SK-N-SH (cell line): ENCODE measurements around the gene SLC2A13. TPM values are rescaled to one million over a fixed set of nuclear protein-coding genes. Genes with fewer than 3 reads are reported as not detected.

Source experiments
- CTCF ChIA-PET: fragments of 300-600, 350-600 bp; formaldehyde crosslinking; extraction: SDS; loops from one replicate; lab custom pipeline; 2021; lab: Yijun Ruan, JAX
- POLR2A ChIA-PET: fragments of 350-600 bp; sonication (Branson Sonifier 250); formaldehyde crosslinking; extraction: SDS; loops from one replicate; lab custom pipeline; 2020; ENCODE audit warnings: antibody characterized with exemption, inconsistent platforms; lab: Yijun Ruan, JAX
- DNase-seq: peaks from one replicate; pipeline ENCODE4 v3.0.0; 2012
- H2AFZ ChIP-seq: fragments of 200-600 bp; sonication (generic); 2 replicates; pipeline ENCODE4 v1.8.1; 2016; ENCODE audit warnings: antibody characterized with exemption, mild to moderate bottlenecking, low read depth
- H3F3A ChIP-seq: fragments of 200-600 bp; sonication (generic); replicated peaks from 2 replicates; pipeline ENCODE3; 2016; ENCODE audit warnings: antibody characterized with exemption, mild to moderate bottlenecking; ENCODE audit not compliant: insufficient read depth
- H3K27ac ChIP-seq, 2 experiments: fragments of 200-500 bp in 1 of 2; fragments of 200-600 bp in 1 of 2; sonication (Bioruptor generic) in 1 of 2; sonication (generic), shearing (Covaris generic) in 1 of 2; 2 replicates each; pipeline versions ENCODE4 v1.5.1 to v1.6.1; 2014 to 2016; ENCODE audit warnings: low read depth in 2 of 2, inconsistent platforms in 1 of 2, low read length in 1 of 2, mild to moderate bottlenecking in 1 of 2, mixed read lengths in 1 of 2
- H3K27me3 ChIP-seq: fragments of 200-600 bp; sonication (generic), shearing (Covaris generic); 2 replicates; pipeline ENCODE4 v1.6.1; 2016; ENCODE audit warnings: mixed run types; ENCODE audit not compliant: insufficient read depth
- H3K36me3 ChIP-seq, 2 experiments: fragments of 200-500 bp in 1 of 2; fragments of 200-600 bp in 1 of 2; sonication (Bioruptor generic) in 1 of 2; sonication (generic) in 1 of 2; replicated peaks in 1 of 2; 2 replicates each; pipeline versions ENCODE3 to v1.5.1; 2014 to 2016; ENCODE audit warnings: low read length in 1 of 2, mild to moderate bottlenecking in 1 of 2; ENCODE audit not compliant: insufficient read depth in 2 of 2, control insufficient read depth in 1 of 2
- H3K4me1 ChIP-seq, 2 experiments: fragments of 200-500 bp in 1 of 2; fragments of 200-600 bp in 1 of 2; sonication (Bioruptor generic) in 1 of 2; sonication (generic), shearing (Covaris generic) in 1 of 2; 2 replicates each; pipeline versions ENCODE4 v1.5.1 to v1.6.1; 2014 to 2016; ENCODE audit warnings: low read depth in 1 of 2, low read length in 1 of 2, mixed run types in 1 of 2; ENCODE audit not compliant: insufficient read depth in 2 of 2, control insufficient read depth in 1 of 2
- H3K4me2 ChIP-seq: fragments of 200-600 bp; sonication (generic), shearing (Covaris generic); 2 replicates; pipeline ENCODE4 v1.6.1; 2017; ENCODE audit warnings: mixed run types
- H3K4me3 ChIP-seq, 2 experiments: fragments of 200-500 bp in 1 of 2; fragments of 200-600 bp in 1 of 2; sonication (Bioruptor generic) in 1 of 2; sonication (generic), shearing (Covaris generic) in 1 of 2; 2 replicates each; pipeline versions ENCODE4 v1.5.1 to v1.8.1; 2014 to 2016; ENCODE audit warnings: low read depth in 2 of 2, inconsistent platforms in 1 of 2, low read length in 1 of 2, mild to moderate bottlenecking in 1 of 2, mixed read lengths in 1 of 2, moderate library complexity in 1 of 2
- H3K79me2 ChIP-seq: fragments of 200-600 bp; sonication (generic); 2 replicates; pipeline ENCODE4 v1.8.1; 2017; ENCODE audit warnings: mild to moderate bottlenecking; ENCODE audit not compliant: insufficient read depth
- H3K9ac ChIP-seq: fragments of 200-600 bp; sonication (generic); 2 replicates; pipeline ENCODE4 v1.6.1; 2017; ENCODE audit warnings: mixed run types
- H3K9me2 ChIP-seq: fragments of 200-600 bp; sonication (generic); 2 replicates; pipeline ENCODE4 v1.6.1; 2017; ENCODE audit warnings: mixed run types
- H3K9me3 ChIP-seq: fragments of 200-600 bp; sonication (generic); 2 replicates; pipeline ENCODE4 v1.6.1; 2017; ENCODE audit warnings: mixed run types, mild to moderate bottlenecking, moderate library complexity
- H4K20me1 ChIP-seq: fragments of 200-600 bp; sonication (generic); 2 replicates; pipeline ENCODE4 v1.6.1; 2017; ENCODE audit warnings: mild to moderate bottlenecking, mixed run types; ENCODE audit not compliant: insufficient read depth
- EZH2phosphoT487 ChIP-seq: fragments of 200-600 bp; sonication (generic); IDR thresholded peaks from 2 replicates; pipeline ENCODE4 v1.6.1; 2017; ENCODE audit warnings: low read depth, mixed run types, mild to moderate bottlenecking, antibody characterized with exemption, moderate library complexity, borderline replicate concordance
- FOSL2 ChIP-seq: IDR thresholded peaks from 2 replicates; pipeline ENCODE4 v1.4.0; 2012; ENCODE audit warnings: low read depth, mild to moderate bottlenecking, moderate library complexity, borderline replicate concordance
- FOXM1 ChIP-seq: IDR thresholded peaks from 2 replicates; pipeline ENCODE4 v1.4.0; 2012; ENCODE audit warnings: low read depth, mild to moderate bottlenecking
- JUND ChIP-seq: IDR thresholded peaks from 2 replicates; pipeline ENCODE4 v1.4.0; 2012
- RAD21 ChIP-seq: IDR thresholded peaks from 2 replicates; pipeline ENCODE4 v1.6.1; 2012; ENCODE audit warnings: mild to moderate bottlenecking, low read length
- RFX5 ChIP-seq: IDR thresholded peaks from 2 replicates; pipeline ENCODE4 v1.6.1; 2012; ENCODE audit warnings: mild to moderate bottlenecking, improper control_type of control experiment, low read length
- SMC3 ChIP-seq: IDR thresholded peaks from 2 replicates; pipeline ENCODE4 v1.6.1; 2012; ENCODE audit warnings: low read depth, low read length, improper control_type of control experiment
- TEAD4 ChIP-seq: IDR thresholded peaks from 2 replicates; pipeline ENCODE4 v1.4.0; 2012; ENCODE audit warnings: mild to moderate bottlenecking, borderline replicate concordance; ENCODE audit not compliant: insufficient read depth
- WGBS: methylation state at CpG from one replicate; pipeline ENCODE4 v1.1.6; 2017; ENCODE audit warnings: low lambda C conversion rate; 5-methylcytosine and 5-hydroxymethylcytosine counted together
- polyA plus RNA-seq, 3 experiments: library from polyadenylated mRNA; depleted of rRNA; stranded (reverse); fragments of >200 nt; gene quantifications; 2 replicates each; pipeline ENCODE4 v1.2.3, GENCODE V29; 2012
- TF ChIP-seq, protein P1 (sequence below): IDR thresholded peaks from 2 replicates; pipeline ENCODE4 v1.6.1; 2012; ENCODE audit warnings: mild to moderate bottlenecking, low read depth, low read length, moderate library complexity
- TF ChIP-seq, protein P2 (sequence below): IDR thresholded peaks from 2 replicates; pipeline ENCODE4 v1.4.0; 2012; ENCODE audit warnings: low read depth
- TF ChIP-seq, protein P3 (sequence below): fragments of 150-350 bp; IDR thresholded peaks from 2 replicates; pipeline ENCODE4 v1.6.1; 2016; ENCODE audit warnings: mild to moderate bottlenecking, low read depth, low read length
- TF ChIP-seq, protein P4 (sequence below): fragments of 200-600 bp; sonication (generic); IDR thresholded peaks from 2 replicates; pipeline ENCODE4 v1.6.1; 2017; ENCODE audit warnings: antibody characterized with exemption, mild to moderate bottlenecking, moderate library complexity

SLC2A13 gene
- polyA plus RNA-seq, 1 of the 3 experiments (the other 2 are of a cell fraction), result 0.21 TPM

DNA sequence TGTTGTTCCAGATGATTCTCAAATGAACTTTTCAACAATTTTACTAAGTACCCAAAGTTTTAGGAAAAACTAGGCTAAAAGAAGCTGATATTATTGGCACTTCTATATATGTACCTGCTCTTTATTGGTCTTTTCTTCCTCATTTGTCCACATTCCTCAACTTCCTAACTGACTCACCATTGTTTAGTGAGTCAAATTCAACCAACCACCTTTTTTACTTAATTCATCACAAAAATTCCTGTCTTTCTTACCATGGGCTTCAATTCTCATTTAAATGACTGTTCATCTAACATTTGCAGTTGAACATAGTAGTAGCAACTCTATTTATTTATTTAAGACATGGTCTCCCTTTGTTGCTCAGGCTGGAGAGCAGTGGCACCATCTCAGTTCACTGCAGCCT is 47.6 kb upstream of the SLC2A13 start:
- Histone ChIP-seq H3K4me3 (no peak overlapping the region), H3K9ac (no peak overlapping the region), H3K4me2 (no peak overlapping the region), H3K79me2 (no peaks in the 10 kb centered on the region), H3K27ac (no peak overlapping the region), H3K9me3 (no peaks in the 10 kb centered on the region), H3K36me3 (no peaks in the 10 kb centered on the region), H3K4me1 (no peaks in the 10 kb centered on the region), H3F3A (no peaks in the 10 kb centered on the region), H3K9me2 (no peaks in the 10 kb centered on the region), H4K20me1 (no peaks in the 10 kb centered on the region), H3K27me3 (no peaks in the 10 kb centered on the region), H2AFZ (no peak overlapping the region)
- ChIA-PET POLR2A (no interaction called here), CTCF (interaction anchor here (0.6 to 4.0 kb wide), 19 partner anchors 8 to 514 kb away, joined by 3 to 46 read pairs (median 3); partner anchors contain the start of gene LRRK2)
- DNase-seq, result no peak
- TF ChIP-seq, protein P1, sequence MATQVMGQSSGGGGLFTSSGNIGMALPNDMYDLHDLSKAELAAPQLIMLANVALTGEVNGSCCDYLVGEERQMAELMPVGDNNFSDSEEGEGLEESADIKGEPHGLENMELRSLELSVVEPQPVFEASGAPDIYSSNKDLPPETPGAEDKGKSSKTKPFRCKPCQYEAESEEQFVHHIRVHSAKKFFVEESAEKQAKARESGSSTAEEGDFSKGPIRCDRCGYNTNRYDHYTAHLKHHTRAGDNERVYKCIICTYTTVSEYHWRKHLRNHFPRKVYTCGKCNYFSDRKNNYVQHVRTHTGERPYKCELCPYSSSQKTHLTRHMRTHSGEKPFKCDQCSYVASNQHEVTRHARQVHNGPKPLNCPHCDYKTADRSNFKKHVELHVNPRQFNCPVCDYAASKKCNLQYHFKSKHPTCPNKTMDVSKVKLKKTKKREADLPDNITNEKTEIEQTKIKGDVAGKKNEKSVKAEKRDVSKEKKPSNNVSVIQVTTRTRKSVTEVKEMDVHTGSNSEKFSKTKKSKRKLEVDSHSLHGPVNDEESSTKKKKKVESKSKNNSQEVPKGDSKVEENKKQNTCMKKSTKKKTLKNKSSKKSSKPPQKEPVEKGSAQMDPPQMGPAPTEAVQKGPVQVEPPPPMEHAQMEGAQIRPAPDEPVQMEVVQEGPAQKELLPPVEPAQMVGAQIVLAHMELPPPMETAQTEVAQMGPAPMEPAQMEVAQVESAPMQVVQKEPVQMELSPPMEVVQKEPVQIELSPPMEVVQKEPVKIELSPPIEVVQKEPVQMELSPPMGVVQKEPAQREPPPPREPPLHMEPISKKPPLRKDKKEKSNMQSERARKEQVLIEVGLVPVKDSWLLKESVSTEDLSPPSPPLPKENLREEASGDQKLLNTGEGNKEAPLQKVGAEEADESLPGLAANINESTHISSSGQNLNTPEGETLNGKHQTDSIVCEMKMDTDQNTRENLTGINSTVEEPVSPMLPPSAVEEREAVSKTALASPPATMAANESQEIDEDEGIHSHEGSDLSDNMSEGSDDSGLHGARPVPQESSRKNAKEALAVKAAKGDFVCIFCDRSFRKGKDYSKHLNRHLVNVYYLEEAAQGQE, result no peak
- TF ChIP-seq FOXM1 (no peak), TEAD4 (no peak), RFX5 (no peak), EZH2phosphoT487 (no peak), FOSL2 (no peak), RAD21 (no peak)
- TF ChIP-seq, protein P2, sequence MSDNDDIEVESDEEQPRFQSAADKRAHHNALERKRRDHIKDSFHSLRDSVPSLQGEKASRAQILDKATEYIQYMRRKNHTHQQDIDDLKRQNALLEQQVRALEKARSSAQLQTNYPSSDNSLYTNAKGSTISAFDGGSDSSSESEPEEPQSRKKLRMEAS, result no peak
- TF ChIP-seq, protein P3, sequence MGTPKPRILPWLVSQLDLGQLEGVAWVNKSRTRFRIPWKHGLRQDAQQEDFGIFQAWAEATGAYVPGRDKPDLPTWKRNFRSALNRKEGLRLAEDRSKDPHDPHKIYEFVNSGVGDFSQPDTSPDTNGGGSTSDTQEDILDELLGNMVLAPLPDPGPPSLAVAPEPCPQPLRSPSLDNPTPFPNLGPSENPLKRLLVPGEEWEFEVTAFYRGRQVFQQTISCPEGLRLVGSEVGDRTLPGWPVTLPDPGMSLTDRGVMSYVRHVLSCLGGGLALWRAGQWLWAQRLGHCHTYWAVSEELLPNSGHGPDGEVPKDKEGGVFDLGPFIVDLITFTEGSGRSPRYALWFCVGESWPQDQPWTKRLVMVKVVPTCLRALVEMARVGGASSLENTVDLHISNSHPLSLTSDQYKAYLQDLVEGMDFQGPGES, result no peak

DNA sequence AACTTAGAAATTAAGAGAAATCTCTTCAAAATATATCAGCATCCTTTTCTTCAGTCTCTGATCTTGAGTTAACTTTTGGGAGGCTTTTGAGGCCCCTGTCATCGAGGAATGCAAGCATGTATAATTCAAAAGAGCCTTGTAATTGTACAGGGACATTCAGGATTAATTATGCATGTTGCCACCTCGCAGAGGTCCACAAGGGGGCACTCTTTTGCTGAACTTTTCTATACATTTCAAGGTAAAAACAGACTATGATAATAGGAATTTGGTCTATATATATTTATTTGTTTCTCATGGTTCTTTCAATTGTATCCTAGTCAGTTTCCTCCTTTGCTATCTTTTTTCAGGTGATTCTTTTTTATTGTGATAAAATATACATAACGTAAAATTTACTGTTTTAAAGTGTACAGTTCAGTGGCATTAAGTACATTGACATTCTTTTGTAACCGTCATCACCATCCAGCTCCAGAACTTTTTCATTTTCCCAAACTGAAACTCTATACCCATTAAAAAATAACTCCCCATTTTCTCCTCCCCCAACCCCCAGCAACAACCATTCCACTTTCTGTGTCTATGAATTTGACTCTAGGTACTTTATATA is 47.0 kb upstream of the SLC2A13 start:
- H3K9ac ChIP-seq, result no peak overlapping the region
- no peaks in the 10 kb centered on the region for H4K20me1 ChIP-seq
- CTCF ChIA-PET, result interaction anchor here (0.6 to 4.0 kb wide), 19 partner anchors 9 to 515 kb away, joined by 3 to 46 read pairs (median 3); partner anchors contain the start of gene LRRK2
- no peaks in the 10 kb centered on the region for H3K27me3 ChIP-seq
- H3K4me2 ChIP-seq, result no peak overlapping the region
- TF ChIP-seq RAD21 (peak; percentile 80), SMC3 (peak; percentile 65; the same call in 1 of the 2 replicates), JUND (no peak)
- TF ChIP-seq, protein P4, sequence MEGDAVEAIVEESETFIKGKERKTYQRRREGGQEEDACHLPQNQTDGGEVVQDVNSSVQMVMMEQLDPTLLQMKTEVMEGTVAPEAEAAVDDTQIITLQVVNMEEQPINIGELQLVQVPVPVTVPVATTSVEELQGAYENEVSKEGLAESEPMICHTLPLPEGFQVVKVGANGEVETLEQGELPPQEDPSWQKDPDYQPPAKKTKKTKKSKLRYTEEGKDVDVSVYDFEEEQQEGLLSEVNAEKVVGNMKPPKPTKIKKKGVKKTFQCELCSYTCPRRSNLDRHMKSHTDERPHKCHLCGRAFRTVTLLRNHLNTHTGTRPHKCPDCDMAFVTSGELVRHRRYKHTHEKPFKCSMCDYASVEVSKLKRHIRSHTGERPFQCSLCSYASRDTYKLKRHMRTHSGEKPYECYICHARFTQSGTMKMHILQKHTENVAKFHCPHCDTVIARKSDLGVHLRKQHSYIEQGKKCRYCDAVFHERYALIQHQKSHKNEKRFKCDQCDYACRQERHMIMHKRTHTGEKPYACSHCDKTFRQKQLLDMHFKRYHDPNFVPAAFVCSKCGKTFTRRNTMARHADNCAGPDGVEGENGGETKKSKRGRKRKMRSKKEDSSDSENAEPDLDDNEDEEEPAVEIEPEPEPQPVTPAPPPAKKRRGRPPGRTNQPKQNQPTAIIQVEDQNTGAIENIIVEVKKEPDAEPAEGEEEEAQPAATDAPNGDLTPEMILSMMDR, result peak; percentile 96
- peak; percentile 14 for DNase-seq
- H3K9me3 ChIP-seq, result no peaks in the 10 kb centered on the region
- H3K9me2 ChIP-seq, result no peaks in the 10 kb centered on the region
- H3K27ac ChIP-seq, result no peak overlapping the region
- POLR2A ChIA-PET, result no interaction called here
- 40% methylated on average over 4 of the region's 4 CpGs for WGBS
- no peaks in the 10 kb centered on the region for H3K36me3 ChIP-seq
- no peaks in the 10 kb centered on the region for H3F3A ChIP-seq
- H3K79me2 ChIP-seq, result no peaks in the 10 kb centered on the region
- H3K4me3 ChIP-seq, result no peak overlapping the region; a peak in 1 of 4 replicates
- H2AFZ ChIP-seq, result no peak overlapping the region
- H3K4me1 ChIP-seq, result no peaks in the 10 kb centered on the region
